Fibroblast of skin of right biceps (primary cell): ENCODE measurements around the gene ABHD11.
"Not testable (repeated sequence)": the region's sequence is repeated elsewhere in the genome, so short reads cannot be mapped to it uniquely, and the experiment has no call there.

Experiments used
- DNase-seq: peaks from one replicate; pipeline ENCODE4 v3.0.0-alpha.2; 2013

The ABHD11 gene, protein sequence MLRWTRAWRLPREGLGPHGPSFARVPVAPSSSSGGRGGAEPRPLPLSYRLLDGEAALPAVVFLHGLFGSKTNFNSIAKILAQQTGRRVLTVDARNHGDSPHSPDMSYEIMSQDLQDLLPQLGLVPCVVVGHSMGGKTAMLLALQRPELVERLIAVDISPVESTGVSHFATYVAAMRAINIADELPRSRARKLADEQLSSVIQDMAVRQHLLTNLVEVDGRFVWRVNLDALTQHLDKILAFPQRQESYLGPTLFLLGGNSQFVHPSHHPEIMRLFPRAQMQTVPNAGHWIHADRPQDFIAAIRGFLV

DNA sequence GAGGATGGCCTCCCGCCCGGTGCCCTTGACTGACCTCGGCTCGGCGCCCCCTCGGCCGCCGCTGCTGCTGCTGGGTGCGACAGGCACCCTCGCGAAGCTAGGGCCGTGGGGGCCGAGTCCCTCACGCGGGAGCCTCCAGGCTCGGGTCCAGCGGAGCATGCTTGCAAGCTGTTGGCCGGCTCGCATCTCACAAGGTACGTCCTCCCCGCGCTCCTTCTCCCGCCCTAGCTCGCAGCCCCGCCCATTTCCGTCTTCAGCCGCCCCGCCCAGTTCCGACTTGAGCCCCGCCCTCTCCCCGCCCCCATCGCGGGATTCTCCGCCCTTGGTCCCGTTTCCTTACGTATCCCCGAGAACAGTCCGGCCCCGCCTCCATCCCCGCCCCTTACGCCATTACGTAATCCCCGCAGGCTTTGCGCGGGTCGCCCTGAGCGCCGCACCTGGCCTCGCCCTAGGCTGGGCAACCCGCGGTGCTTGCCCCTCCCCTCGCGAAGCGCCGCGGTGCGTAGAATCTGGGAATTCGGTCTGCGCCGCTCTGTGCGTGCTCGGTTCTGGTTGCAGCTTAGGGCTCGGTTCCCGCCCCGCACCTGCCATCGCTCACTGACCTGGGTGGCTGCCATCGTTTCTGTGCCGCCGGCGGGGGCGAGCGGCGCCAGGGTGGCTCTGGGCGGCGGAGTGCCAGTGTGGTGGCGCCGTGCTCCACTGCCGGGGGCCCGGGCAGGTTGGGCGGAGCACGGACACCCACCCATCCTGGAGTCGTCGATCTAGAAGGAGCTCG, at the start of gene ABHD11:
TSS of gene ABHD11 (minus strand) at position 191 of the 775 bp plus-strand sequence. CDS start at position 159, 32 bp downstream.
- DNase-seq, result peak; percentile 94

DNA sequence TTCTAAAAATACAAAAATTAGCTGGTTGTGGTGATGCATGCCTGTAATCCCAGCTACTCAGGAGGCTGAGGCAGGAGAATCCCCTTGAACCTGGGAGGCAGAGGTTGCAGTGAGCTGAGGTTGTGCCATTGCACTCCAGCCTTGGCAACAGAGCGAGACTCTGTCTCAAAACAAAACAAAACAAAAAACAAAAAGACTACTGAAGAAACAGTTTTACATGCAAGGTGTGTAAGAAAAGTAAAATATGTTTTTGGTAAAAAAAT, 49.1 kb upstream of the ABHD11 start:
- DNase-seq, result not testable (repeated sequence)

DNA sequence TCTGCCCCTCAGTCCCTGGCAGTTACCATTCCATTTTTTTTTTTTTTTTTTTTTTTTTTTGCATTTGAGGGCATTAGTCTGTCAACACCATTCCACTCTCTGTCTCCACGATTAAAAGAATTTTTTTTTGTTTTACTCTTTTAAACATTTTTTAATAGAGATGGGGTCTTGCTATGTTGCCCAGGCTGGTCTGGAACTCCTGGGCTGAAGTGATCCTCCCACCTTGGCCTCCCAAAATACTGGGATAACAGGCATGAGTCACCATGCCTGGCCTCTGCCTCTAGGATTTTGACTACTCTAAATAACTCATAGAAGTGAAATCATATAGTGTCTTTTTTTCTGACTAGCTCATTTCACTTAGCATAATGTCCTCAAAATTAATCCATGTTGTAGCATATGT, 48.0 kb upstream of the ABHD11 start:
- no peak for DNase-seq

DNA sequence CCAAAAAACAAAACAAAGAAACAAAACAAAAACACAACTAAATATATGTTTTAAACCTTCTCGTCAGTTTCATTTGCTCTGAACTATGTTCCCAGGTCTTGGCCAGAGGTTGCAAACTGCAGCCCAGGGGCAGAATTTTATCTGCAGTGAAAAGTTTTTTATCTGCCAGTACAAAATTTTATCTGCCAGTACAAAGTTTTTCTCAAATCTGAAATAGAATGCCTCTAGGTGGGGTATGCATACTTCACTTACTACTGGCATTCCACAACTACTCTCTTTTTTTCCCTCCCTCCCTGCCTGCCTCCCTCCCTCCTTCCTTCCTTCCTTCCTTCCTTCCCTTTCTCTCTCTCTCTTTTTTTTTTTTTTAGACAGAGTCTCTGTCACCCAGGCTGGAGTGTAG, 40.9 kb upstream of the ABHD11 start:
- DNase-seq, result no peak

DNA sequence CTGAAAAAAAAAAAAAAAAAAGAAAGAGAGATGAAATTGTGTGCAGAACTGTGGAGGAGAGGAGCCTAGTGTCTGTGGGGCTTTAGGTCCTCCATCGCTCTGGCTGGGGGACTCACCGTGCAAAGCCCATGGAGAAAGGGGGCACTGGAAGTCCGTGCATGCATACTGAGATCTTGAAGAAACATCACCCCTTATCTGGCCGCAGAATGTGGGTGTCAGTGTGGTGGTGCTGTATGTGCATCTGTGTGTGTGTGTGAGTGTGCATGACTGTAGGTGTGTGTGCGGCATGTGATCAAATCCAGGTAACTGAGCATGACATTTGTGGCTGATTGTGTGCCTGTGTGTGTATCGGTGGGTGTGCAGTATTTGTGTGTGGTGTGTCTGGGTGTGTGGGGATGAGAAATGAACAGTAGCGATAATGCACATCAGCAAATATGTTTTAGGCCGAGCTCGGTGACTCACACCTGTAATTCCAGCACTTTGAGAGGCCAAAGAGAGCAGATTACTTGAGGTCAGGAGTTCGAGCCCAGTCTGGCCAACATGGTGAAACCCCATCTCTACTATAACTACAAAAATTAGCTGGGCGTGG, 40.3 kb upstream of the ABHD11 start:
- no peak for DNase-seq

DNA sequence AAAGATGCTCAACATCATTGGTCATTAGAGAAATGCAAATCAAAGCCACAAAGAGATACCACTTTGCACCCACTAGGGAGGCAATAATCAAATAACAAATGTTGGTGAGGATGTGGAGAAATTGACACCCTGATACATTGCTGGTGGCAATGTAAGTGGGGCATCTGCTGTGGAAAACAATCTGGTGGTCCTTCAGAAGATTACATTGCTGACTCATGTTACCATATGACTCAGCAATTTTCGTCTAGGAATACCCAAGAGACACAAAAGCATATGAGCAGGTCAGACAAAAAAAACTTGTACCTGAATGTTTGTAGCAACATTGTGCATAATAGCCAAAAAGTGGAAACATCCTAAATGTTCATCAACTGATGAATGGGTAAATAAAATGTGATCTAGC, 36.3 kb upstream of the ABHD11 start:
- peak; percentile 54 for DNase-seq

DNA sequence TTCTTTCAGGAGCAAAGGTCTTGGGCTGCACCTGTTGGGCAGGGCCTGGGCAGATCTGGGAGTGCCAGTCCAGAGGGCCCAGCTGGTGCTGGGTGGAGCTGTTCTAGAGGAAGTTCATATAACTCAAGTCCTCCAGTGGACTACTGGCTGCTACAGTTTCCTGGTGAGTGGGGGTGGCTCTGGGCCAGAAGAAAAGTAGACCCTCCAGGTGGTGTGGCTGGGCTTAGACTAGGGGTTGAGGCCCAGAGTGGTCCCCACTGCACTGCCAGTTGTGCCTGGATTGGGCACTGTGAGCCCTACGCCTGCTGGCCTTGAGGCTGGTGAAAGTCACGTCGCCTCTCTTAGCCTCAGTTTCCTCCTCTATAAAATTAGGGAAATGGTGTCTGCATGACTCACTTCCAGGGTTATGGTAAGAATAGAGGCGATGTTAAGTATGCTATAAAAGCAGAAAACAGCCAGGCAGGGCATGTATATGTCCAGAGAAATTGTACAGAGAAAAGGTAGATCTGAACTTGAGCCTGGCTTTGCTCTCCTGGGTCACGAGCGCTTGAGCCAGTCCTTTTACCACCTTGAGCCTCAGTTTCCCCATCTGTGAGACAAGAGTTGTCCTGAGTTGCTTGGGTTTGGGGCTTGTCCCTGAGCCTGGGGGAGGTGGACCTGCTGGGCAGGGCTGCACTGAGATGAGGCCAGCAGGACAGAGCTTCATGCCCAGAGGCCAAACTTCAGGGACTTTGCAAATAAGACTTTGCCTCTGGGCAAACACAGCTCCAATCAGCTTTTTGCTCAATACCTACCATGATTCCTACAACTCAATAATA, 35.3 kb upstream of the ABHD11 start:
- no peak for DNase-seq

DNA sequence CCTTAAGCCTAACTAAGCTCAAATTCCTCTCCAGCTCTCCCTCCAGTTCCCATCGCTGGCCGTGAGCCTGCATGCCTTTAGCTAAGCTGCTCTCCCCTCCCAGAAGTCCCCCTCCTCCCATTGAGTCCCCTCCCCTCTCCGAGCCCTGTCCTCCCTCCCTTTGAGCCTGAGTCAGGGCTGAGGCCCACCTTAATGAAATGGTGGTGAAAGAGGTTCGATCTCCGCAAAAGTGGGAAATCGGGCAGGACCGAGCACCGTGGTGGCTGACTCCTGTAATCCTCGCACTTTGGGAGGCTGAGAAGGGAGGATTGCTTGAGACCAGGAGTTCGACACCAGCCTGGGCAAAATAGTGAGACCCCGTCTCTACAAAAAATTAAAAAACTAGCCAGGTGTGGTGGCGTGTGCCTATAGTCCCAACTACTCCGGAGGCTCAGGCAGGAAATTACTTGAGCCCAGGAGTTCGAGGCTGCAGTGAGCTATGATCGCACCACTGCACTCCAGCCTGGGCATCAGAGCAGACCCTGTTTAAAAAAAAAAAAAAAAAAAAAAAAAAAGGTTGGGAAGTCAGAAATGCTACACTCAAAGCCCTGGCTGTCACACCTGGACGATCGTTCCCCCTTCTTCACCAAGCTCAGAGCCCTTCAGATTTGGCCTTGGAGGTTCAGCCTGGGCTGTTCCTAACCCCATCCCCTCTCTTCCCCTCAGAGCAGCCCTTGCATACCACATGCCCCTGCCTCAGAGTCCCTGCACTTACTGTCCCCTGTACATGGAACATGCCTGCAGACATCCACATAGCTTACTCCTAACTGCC, 32.5 kb upstream of the ABHD11 start:
- no peak for DNase-seq

DNA sequence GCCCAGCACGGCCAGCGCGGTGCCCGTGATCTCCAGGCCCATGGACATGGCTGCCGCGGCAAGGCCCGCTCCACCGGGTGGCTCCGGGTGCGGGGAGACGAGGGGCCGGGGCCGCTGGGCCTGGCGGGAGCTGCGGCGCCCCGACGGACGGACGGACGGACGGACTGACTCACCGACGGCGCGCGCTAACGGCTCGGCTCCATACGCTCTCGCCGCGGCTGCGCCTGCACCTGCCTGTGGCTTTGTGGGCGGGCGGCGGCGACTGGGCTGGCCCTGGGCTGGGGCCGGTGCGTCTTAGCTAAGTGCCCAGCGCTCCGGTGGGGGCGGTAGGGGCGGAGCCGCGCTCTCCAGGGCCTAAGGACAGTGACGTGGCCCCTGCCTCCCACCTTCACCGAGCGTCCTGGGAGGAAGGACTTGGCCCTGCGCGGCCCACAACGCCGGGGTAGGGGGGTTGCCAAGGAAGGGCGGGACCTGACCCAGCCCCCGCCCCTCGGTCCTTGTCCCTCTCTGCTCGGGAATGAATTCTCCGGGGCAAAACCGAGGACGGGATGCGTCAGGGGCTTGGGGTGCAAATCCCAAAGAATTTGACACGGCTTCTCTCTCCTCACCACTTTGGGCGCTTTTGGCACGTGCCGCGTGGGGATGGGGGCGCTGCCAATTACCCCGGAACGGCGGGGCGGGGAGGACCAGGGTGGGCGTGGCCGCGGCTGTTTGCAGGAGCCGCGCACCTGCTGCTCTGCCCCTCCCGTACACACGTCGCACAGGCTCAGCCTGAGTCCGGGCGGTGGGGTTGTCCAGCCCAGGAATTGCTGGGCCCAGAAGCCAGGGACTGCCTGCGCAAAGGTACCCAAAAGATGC, 31.6 kb upstream of the ABHD11 start, which contains the start of gene CLDN3:
TSS of gene CLDN3 (minus strand) at position 269 of the 858 bp plus-strand sequence. CDS start at position 48, 221 bp downstream.
- DNase-seq, result peak; percentile 12

DNA sequence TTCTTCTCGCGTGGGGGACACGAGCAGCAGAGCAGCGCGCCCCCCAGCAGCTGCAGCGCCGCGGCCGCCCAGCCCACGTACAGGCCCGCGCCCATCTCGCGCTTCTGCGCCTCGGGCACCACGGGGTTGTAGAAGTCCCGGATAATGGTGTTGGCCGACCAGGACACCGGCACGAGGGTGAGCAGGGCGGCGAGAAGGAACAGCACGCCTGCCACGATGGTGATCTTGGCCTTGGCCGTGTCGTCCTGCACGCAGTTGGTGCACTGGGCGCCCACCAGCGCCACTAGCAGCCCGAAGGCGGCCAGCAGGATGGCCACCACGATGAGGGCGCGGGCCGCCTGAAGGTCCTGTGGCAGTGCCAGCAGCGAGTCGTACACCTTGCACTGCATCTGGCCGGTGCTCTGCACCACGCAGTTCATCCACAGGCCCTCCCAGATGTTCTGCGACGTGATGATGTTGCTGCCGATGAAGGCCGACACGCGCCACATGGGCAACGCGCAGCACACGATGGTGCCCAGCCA, 30.9 kb upstream of the ABHD11 start:
- no peak for DNase-seq

DNA sequence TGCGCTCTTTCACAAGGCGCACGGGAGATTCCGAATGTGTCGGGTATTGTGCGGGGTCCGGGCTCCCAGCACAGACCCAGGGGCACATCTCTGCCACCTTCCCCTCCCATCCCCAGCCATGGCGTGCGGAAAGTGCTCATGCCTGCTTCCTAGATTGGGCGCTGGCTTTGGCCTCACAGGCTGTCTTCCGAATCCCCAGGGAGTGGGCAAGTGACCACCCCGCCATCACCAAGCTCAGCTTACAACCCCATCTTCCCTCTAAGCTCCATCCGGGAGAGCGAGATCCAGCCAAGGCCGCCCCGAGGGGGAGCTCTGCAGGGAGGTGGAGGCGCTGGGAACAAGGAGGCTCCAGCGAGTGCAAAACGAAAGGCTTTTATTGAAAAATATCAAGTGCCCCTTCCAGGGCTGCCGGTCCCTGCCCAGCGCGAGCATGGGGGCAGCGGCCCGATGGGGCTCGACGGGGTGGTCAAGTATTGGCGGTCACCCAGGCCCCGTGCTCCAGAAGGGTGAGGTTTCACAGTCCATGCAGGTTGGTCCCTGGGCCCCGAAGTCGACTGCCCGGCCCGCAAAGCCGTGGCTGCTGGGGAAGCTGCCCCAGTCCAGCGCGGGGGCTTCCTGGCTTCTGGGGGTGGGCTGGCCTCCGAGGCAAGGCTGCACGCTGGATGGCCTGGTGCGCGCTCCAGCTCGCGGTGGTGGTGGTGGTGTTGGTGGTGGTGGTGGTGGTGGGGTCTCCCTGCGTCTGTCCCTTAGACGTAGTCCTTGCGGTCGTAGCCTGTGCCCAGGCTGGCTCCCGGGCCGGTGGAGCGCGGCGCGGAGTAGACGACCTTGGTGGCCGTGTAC, 30.3 kb upstream of the ABHD11 start:
- DNase-seq, result no peak

DNA sequence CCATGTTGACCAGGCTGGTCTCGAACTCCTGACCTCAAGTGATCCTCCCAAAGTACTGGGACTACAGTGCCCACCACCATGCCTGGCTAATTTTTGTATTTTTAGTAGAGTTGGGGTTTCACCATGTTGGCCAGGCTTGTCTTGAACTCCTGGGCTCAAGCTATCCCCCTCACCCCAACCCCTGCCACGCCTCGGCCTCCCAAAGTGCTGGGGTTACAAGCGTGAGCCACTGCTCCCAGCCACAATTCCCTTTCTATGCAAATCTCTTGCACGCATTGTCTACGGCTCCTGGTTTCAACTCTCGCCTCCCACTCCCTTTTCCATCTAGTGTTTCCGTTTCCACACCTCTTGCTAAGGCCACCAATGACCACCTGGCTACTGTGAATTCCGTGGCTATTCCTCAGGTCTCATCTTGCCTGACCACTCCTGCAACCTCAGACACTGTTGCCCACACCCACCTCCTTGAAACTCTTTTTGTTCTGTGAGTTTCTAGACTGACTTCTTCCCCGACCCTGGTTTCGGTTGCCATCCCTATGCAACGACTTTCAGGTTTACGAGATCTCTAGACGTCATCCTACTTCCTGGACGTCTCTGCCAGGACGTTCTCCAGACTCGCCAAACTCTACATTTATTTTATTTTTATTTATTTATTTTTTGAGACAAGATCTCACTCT, 28.1 kb upstream of the ABHD11 start:
- DNase-seq, result no peak

DNA sequence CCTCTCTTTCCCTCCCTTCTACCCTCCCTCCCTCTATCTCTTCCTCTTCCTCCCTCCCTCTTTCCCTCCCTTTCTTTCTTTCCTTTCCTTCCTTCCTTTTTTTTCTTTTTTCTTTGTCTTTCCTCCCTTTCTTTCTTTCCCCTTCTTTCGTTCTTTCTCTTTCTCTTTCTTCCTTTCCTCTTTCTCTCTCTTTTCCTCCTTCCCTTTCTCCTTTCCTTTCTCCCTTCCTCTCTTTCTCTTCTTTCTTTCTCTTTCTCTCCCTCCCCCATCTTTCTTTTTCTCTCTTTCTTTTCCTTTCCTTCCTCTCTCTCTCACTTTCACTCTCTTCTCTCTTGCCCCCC, 24.0 kb upstream of the ABHD11 start:
- no peak for DNase-seq

DNA sequence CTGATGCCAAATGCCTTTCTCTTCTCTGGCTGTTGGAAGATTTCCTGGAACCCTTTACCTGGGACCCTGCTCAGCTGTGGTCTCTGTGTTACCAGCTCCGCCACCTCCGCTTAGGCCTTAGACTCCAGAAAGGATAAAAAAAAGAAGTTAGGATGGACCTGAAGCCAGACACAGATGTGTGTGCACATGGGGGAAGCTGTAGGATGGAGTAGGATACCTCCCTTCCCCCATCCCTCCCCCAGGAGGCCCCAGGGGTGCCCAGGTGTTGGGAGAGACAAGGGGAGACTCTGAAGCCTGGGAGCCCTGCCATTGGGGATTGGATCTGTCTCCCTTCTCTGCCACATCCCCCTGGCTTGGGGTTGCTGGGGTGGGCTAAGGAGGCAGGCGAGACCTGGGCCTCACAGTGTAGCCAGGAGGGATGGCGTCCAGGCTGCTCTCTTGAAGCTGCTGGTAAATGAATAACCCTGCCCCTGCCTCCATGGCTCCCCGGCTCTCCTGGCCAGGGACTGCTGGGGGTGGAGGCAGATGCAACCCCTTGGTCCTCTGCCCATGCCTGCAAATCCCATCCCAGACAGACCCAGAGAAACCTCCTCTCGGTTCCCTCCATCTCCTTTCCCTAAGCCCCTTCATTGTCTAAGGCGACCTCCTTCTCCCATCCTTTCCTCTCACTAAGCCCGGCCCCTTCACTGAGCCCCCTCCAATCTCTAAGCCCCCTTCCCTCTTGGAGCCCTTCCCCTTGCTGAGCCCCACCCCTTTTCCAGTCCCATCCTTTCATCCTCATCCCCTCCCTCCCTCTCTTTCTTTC, 23.5 kb upstream of the ABHD11 start:
- DNase-seq, result no peak

DNA sequence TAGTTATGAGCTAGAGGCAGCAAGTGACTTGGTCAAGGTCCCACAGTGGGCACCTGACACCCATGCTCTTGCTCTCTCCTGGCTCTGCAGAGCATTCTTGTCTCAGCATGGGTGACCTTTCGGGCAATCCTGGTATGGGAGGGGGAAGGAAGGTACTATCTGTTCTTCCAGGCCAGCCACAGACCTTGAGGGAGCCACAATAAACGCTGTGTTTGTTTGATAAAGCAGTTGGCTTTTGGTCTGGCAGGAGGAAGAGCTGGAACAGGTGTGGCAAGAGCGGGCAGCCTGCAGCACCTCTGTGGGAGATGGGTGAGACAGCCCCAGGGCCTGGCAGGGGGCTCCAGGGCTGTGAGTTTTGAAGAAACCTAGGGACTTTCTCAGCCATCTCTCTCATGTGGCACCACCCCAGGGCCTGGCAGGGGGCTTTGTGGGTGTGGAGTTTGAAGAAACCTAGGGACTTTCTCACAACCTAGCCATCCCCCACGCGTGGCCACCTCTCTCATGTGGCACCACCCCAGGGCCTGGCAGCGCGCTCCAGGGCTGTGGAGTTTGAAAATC, 20.1 kb upstream of the ABHD11 start:
- no peak for DNase-seq

DNA sequence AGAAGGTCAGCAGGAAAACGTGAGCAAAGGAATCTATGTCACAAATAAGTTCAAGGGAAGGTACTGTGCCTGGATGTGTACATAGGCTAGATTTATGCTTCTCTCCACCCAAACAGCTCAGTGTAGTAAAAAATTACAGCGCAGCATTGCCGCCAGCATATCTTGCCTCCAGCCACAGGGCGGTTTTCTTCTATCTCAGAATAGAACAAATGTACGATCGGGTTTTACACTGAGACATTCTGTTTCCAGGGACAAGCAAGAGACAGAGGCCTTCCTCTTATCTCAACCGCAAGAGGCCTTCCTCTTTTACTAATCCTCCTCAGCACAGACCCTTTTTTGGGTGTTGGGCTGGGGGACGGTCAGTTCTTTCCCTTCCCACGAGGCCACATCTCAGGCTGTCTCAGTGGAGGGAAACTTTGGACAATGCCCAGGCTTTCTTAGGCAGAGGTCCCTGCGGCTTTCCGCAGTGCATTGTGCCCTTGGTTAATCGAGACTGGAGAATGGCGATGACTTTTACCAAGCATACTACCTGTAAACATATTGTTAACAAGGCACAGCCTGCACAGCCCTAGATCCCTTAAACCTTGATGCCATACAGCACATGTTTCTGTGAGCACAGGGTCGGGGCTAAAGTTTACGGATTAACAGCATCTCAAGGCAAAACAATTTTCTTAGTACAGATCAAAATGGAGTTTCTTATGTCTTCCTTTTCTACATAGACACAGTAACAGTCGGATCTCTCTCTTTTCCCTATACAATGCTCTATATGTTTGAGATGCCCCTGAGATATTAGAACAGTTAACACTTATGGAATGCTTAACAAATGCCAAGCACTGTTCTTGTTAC, 11.6 kb upstream of the ABHD11 start:
- DNase-seq, result no peak

DNA sequence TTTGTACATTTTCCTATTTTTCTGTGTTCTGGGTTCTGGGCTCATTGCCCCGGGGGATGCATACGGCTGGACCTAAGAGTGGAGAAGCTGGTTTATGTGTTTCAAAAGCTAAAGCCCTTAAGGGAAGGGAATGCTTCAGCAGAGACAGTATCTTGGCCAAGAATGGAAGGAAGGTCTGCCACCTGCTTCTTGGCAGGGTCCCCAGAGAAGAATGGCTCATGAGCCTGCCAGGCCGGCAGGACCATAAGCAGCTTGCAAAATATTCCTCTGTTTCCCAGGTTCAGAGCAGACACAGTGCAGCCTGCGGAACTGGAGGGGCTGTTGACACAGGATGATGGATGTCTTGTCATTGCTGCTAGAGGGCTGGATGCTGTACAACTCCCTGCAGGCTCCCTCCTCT, 7.8 kb upstream of the ABHD11 start:
- no peak for DNase-seq
